ENCODE measurements around the gene STRBP. TPM values are rescaled to one million over a fixed set of nuclear protein-coding genes. Genes with fewer than 3 reads are reported as not detected.

Gene STRBP
- total RNA-seq, 2 donors from 2014 or later: 20.1 to 24.5 TPM

DNA sequence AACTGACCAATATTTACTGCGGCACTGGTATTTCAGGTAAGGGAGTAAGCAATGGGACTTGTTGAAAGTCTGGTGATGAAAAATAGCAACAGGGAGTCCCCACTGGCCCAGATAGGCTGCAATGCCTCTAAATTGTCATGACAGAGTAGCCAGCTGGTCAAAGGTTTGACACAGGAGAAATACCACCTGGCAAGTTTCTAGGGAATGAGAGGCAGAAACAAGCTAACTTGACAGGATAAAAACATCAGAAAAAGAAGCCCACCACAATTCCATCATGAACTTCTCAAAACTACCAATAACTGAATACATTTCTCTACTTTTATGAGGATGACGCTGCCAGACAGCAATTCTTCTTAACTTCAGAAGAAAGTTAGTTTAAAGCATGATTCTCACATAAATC is 99.8 kb downstream of the STRBP start:
- DNase-seq (ENCODE audit: low spot score): no peak
- H3K4me1 ChIP-seq (replicated peaks): no peaks in the 10 kb centered on the region
- intact Hi-C loops (cut with DNase I): no loop called here
- H3K4me3 ChIP-seq: no peak overlapping the region
- H3K36me3 ChIP-seq: no peaks in the 10 kb centered on the region
- H3K9me3 ChIP-seq: no peaks in the 10 kb centered on the region
- no peak overlapping the region for H3K27ac ChIP-seq
- TF ChIP-seq POLR2A (IDR thresholded peaks at IDR 0.05) (no peak), POLR2AphosphoS5 (IDR thresholded peaks at IDR 0.05) (no peak)
- TF ChIP-seq, protein P1, sequence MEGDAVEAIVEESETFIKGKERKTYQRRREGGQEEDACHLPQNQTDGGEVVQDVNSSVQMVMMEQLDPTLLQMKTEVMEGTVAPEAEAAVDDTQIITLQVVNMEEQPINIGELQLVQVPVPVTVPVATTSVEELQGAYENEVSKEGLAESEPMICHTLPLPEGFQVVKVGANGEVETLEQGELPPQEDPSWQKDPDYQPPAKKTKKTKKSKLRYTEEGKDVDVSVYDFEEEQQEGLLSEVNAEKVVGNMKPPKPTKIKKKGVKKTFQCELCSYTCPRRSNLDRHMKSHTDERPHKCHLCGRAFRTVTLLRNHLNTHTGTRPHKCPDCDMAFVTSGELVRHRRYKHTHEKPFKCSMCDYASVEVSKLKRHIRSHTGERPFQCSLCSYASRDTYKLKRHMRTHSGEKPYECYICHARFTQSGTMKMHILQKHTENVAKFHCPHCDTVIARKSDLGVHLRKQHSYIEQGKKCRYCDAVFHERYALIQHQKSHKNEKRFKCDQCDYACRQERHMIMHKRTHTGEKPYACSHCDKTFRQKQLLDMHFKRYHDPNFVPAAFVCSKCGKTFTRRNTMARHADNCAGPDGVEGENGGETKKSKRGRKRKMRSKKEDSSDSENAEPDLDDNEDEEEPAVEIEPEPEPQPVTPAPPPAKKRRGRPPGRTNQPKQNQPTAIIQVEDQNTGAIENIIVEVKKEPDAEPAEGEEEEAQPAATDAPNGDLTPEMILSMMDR (IDR thresholded peaks at IDR 0.05): no peak
- WGBS: 93% methylated on average over 2 of the region's 2 CpGs
- H3K27me3 ChIP-seq (replicated peaks; ENCODE audit: insufficient read depth): no peaks in the 10 kb centered on the region

DNA sequence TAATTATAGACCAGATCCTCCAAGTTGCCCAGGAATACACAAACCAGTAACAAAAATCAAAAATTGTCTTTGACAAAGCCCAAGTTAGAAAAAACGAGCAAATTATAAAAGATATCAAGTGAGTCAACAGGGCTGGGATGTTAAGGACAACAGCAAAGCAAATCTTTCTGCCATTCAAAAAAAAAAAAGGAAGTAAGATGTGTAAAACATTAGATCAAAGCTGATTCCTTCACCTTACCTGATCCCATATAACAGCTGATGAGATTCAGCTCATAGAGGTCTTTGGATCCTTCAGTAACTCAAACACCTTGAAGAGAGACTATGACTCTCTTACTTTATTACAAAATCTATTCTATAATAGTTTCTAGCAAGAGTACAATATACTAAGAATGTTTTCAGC is 100.9 kb downstream of the STRBP start:
- DNase-seq (ENCODE audit: low spot score): no peak
- no peak overlapping the region for H3K4me3 ChIP-seq
- no peak for TF ChIP-seq POLR2AphosphoS5 (IDR thresholded peaks at IDR 0.05)
- no peak for TF ChIP-seq POLR2A (IDR thresholded peaks at IDR 0.05)
- TF ChIP-seq, protein P1 (IDR thresholded peaks at IDR 0.05): no peak
- no peaks in the 10 kb centered on the region for H3K36me3 ChIP-seq
- intact Hi-C loops (cut with DNase I): no loop called here
- no peaks in the 10 kb centered on the region for H3K9me3 ChIP-seq
- 81% methylated on average over 1 of the region's 1 CpG for WGBS
- no peak overlapping the region for H3K27ac ChIP-seq
- H3K27me3 ChIP-seq (replicated peaks; ENCODE audit: insufficient read depth): no peaks in the 10 kb centered on the region
- no peaks in the 10 kb centered on the region for H3K4me1 ChIP-seq (replicated peaks)

DNA sequence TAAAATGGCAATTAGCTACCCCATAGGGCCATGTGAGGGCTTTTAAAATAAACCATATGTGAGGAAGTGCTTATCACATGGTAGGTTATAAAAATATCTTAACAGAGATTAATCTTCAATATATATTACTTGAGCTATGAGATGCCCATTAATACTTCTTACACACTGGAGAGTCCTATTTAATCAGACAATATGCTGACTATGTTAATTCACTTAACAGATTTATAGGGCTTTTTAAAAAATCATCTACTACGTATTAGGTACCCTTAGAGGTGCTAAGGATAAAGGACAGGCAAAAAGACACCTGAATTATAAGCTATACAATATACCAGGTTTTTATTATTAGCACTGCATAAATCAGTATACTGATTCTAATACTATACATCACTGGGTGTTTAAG is 102.6 kb downstream of the STRBP start:
- Histone ChIP-seq H3K27me3 (replicated peaks; ENCODE audit: insufficient read depth) (no peaks in the 10 kb centered on the region), H3K4me3 (no peak overlapping the region), H3K36me3 (no peaks in the 10 kb centered on the region), H3K27ac (no peak overlapping the region), H3K4me1 (replicated peaks) (no peaks in the 10 kb centered on the region), H3K9me3 (no peaks in the 10 kb centered on the region)
- intact Hi-C loops (cut with DNase I): no loop called here
- whole genome bisulfite sequencing: 97% methylated on average over 1 of the region's 1 CpG
- DNase-seq (ENCODE audit: low spot score): no peak
- TF ChIP-seq, protein P1 (IDR thresholded peaks at IDR 0.05): no peak
- no peak for TF ChIP-seq POLR2AphosphoS5 (IDR thresholded peaks at IDR 0.05)
- TF ChIP-seq POLR2A (IDR thresholded peaks at IDR 0.05): no peak

DNA sequence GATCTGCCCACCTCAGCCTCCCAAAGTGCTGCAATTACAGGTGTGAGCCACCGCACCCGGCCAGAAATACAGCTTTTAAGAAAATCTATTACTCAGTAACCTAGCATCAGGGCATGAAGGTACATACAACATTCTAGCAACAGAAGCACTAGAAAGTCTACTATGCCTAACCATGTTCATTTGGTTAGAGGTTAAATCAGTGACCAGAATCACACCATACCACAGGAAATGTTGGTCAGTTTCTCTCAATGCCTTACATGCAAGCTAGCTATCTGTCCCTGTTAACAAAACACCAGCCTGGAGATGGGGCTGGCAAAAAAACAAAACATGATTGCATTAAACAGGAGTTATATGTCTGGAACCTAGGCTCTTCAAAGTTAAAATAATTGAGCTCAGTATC is 104.1 kb downstream of the STRBP start:
- H3K27ac ChIP-seq: no peak overlapping the region
- no peaks in the 10 kb centered on the region for H3K4me1 ChIP-seq (replicated peaks)
- intact Hi-C loops (cut with DNase I): no loop called here
- no peaks in the 10 kb centered on the region for H3K36me3 ChIP-seq
- H3K27me3 ChIP-seq (replicated peaks; ENCODE audit: insufficient read depth): no peaks in the 10 kb centered on the region
- no peak overlapping the region for H3K4me3 ChIP-seq
- no peak for DNase-seq (ENCODE audit: low spot score)
- 97% methylated on average over 2 of the region's 2 CpGs for WGBS
- TF ChIP-seq POLR2A (IDR thresholded peaks at IDR 0.05) (no peak), POLR2AphosphoS5 (IDR thresholded peaks at IDR 0.05) (no peak)
- TF ChIP-seq, protein P1 (IDR thresholded peaks at IDR 0.05): no peak
- no peaks in the 10 kb centered on the region for H3K9me3 ChIP-seq

DNA sequence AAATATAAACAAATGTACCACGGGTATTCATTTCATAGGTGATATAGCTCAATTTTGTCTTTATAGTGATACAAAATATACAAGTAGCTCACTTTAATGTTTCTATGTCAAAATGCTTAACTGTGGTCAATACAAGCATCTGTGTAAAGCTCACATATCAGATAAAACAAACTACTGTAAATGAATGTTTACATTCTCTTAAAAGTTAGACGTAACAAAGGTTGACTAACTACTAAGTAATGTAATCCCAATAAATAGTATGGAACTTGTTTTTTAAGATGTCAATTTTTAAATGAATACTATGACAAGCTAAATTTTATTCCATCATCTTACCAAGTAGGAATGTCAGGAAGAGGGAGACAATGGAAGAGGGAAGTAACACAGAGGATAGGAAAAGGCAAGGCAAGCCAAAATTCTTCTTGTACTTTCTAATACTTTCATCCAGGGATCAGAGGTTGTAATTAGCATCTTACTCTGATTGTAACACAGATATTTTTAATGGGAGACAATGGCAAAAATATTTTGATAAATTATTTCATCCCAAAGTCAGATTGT is 105.5 kb downstream of the STRBP start:
- WGBS: 49% methylated on average over 2 of the region's 2 CpGs
- no peaks in the 10 kb centered on the region for H3K9me3 ChIP-seq
- no peaks in the 10 kb centered on the region for H3K4me1 ChIP-seq (replicated peaks)
- DNase-seq (ENCODE audit: low spot score): no peak
- H3K4me3 ChIP-seq: no peak overlapping the region
- no peaks in the 10 kb centered on the region for H3K36me3 ChIP-seq
- TF ChIP-seq POLR2AphosphoS5 (IDR thresholded peaks at IDR 0.05): no peak
- TF ChIP-seq, protein P1 (IDR thresholded peaks at IDR 0.05): no peak
- H3K27ac ChIP-seq: no peak overlapping the region
- no peaks in the 10 kb centered on the region for H3K27me3 ChIP-seq (replicated peaks; ENCODE audit: insufficient read depth)
- intact Hi-C loops (cut with DNase I): no loop called here

Data from prostate gland (tissue), 2 donors.